ENCODE data around the gene TEAD1. TPM values are rescaled to one million over a fixed set of nuclear protein-coding genes. Genes with fewer than 3 reads are reported as not detected.

Gene TEAD1
- polyA plus RNA-seq, 5 donors: 47.5 to 104 (median 79.0) TPM

GRCh38 chr11:12787847-12788246, 113.6 kb downstream of the TEAD1 start:
- DNase-seq: no peak

GRCh38 chr11:12789054-12789453, 114.8 kb downstream of the TEAD1 start:
- no peak for DNase-seq

- no peak for DNase-seq
These were observed 115.5 kb downstream of the TEAD1 start for GRCh38 chr11:12789596-12790215.

- DNase-seq: no peak
These were observed 116.8 kb downstream of the TEAD1 start for GRCh38 chr11:12790861-12791616.

GRCh38 chr11:12792018-12792417, 117.8 kb downstream of the TEAD1 start:
- DNase-seq: no peak

- DNase-seq: no peak
These were observed 118.4 kb downstream of the TEAD1 start for GRCh38 chr11:12792590-12792989.

- no peak for DNase-seq
These were observed 118.8 kb downstream of the TEAD1 start for GRCh38 chr11:12793065-12793464.

GRCh38 chr11:12793506-12793905, 119.3 kb downstream of the TEAD1 start:
- no peak for DNase-seq

- no peak for DNase-seq
These were observed 120.5 kb downstream of the TEAD1 start for GRCh38 chr11:12794576-12795230.

GRCh38 chr11:12797996-12798395, 123.8 kb downstream of the TEAD1 start:
- no peak for DNase-seq

GRCh38 chr11:12798609-12799011, 124.4 kb downstream of the TEAD1 start:
- no peak for DNase-seq

GRCh38 chr11:12799334-12799835, 125.2 kb downstream of the TEAD1 start:
- no peak for DNase-seq

GRCh38 chr11:12800032-12800671, 125.9 kb downstream of the TEAD1 start:
- DNase-seq: no peak

GRCh38 chr11:12800871-12801270, 126.7 kb downstream of the TEAD1 start:
- no peak for DNase-seq

- DNase-seq: no peak
These were observed 127.8 kb downstream of the TEAD1 start for GRCh38 chr11:12801976-12802375.

- DNase-seq: peak; percentile 79 to 82
These were observed 128.3 kb downstream of the TEAD1 start for GRCh38 chr11:12802418-12803085.

GRCh38 chr11:12803086-12803826, 129.0 kb downstream of the TEAD1 start:
- DNase-seq: no peak

- no peak for DNase-seq
These were observed 131.9 kb downstream of the TEAD1 start for GRCh38 chr11:12806113-12806512.

- DNase-seq: no peak
These were observed 133.4 kb downstream of the TEAD1 start for GRCh38 chr11:12807621-12808020.

GRCh38 chr11:12808519-12808918, 134.3 kb downstream of the TEAD1 start:
- no peak for DNase-seq

- no peak for DNase-seq
These were observed 135.1 kb downstream of the TEAD1 start for GRCh38 chr11:12809364-12809763.
